Hematopoietic multipotent progenitor cell treated with erythropoietin and hydrocortisone succinate and interleukin-3 and kit ligand, for 17 days (in vitro differentiated cells): ENCODE results near the gene SARDH.

Source experiments
- DNase-seq: peaks from one replicate; pipeline ENCODE4 v3.0.0-alpha.2; 2015; ENCODE audit warnings: low spot score

SARDH gene

GRCh38 chr9:133733421-133733795 is 4.7 kb downstream of the SARDH start:
- DNase-seq = no peak

GRCh38 chr9:133732639-133733408 is 5.3 kb downstream of the SARDH start:
- DNase-seq = no peak

- no peak for DNase-seq
Observed at GRCh38 chr9:133731876-133732638, 6.1 kb downstream of the SARDH start.

GRCh38 chr9:133730994-133731715 is 7.0 kb downstream of the SARDH start:
- DNase-seq = no peak

GRCh38 chr9:133729617-133730281 is 8.4 kb downstream of the SARDH start:
- no peak for DNase-seq

- no peak for DNase-seq
Observed at GRCh38 chr9:133728856-133729616, 9.1 kb downstream of the SARDH start.

- DNase-seq = no peak
Observed at GRCh38 chr9:133727876-133728441, 10.2 kb downstream of the SARDH start.

GRCh38 chr9:133727277-133727875 is 10.8 kb downstream of the SARDH start:
- DNase-seq = no peak

GRCh38 chr9:133726401-133727276 is 11.5 kb downstream of the SARDH start:
- DNase-seq = no peak

- DNase-seq = no peak
Observed at GRCh38 chr9:133725886-133726285, 12.3 kb downstream of the SARDH start.

GRCh38 chr9:133718563-133719315 is 19.4 kb downstream of the SARDH start:
- DNase-seq = no peak

- no peak for DNase-seq
Observed at GRCh38 chr9:133717113-133718031, 20.8 kb downstream of the SARDH start.

GRCh38 chr9:133716564-133717112 is 21.5 kb downstream of the SARDH start:
- no peak for DNase-seq

GRCh38 chr9:133715866-133716563 is 22.1 kb downstream of the SARDH start:
- no peak for DNase-seq

- no peak for DNase-seq
Observed at GRCh38 chr9:133715295-133715865, 22.8 kb downstream of the SARDH start.

- no peak for DNase-seq
Observed at GRCh38 chr9:133714606-133715294, 23.4 kb downstream of the SARDH start.
